Measurements from ENCODE around the gene STAMBPL1. TPM values are rescaled to one million over a fixed set of nuclear protein-coding genes. Genes with fewer than 3 reads are reported as not detected.

STAMBPL1 gene
- 6.8 TPM for total RNA-seq

GRCh38 chr10:88879534-88880281 is at the start of gene STAMBPL1:
STAMBPL1 (plus strand) TSS chr10:88880245; CDS start chr10:88901709, 21,464 bp downstream.

GRCh38 chr10:88851706-88852105 is 28.3 kb upstream of the STAMBPL1 start, which contains the start of gene ANKRD22:
ANKRD22 (minus strand) TSS chr10:88851844; CDS start chr10:88851607, 237 bp downstream.

GRCh38 chr10:88952647-88953111 is 72.6 kb downstream of the STAMBPL1 start, which contains the start of gene ACTA2:
ACTA2 (minus strand) TSS chr10:88952773; CDS start chr10:88948930, 3,843 bp downstream.

Other genes starting within 250 kb of the STAMBPL1 start
- gene LIPF, start 215.8 kb upstream of the STAMBPL1 start, total RNA-seq = 0.41 TPM
- gene LIPK, start 174.0 kb upstream of the STAMBPL1 start, total RNA-seq = not detected
- not detected for gene LIPN, start 120.2 kb upstream of the STAMBPL1 start, total RNA-seq
- gene LIPM, start 77.5 kb upstream of the STAMBPL1 start, total RNA-seq = not detected
- 0.64 TPM for gene ANKRD22, start 28.4 kb upstream of the STAMBPL1 start, total RNA-seq
- gene ACTA2, start 72.5 kb downstream of the STAMBPL1 start, total RNA-seq = 220 TPM
- 21.9 TPM for gene FAS, start 110.6 kb downstream of the STAMBPL1 start, total RNA-seq